RWPE1 (cell line): ENCODE data around the gene PUS7L.
"Not testable (repeated sequence)": the region's sequence is repeated elsewhere in the genome, so short reads cannot be mapped to it uniquely, and the experiment has no call there.

Experiments
- CTCF ChIA-PET: fragments of 350-600 bp; sonication (Branson Sonifier 250); formaldehyde crosslinking; extraction: SDS; loops from one replicate; lab custom pipeline; 2021; lab: Yijun Ruan, JAX
- POLR2A ChIA-PET: fragments of 400-600 bp; formaldehyde crosslinking; extraction: SDS; loops from one replicate; lab custom pipeline; 2020; ENCODE audit warnings: antibody characterized with exemption; ENCODE audit not compliant: low non-redundant PET; lab: Yijun Ruan, JAX
- DNase-seq: peaks from one replicate; pipeline ENCODE4 v3.0.0; 2012; ENCODE audit warnings: low spot score
- H3K27ac ChIP-seq: fragments of 450-650 bp; 2 replicates; pipeline ENCODE4 v1.5.1; 2017
- CTCF ChIP-seq: fragments of 450-650 bp; conservative IDR thresholded peaks from 2 replicates; pipeline ENCODE4 v1.5.1; 2017; ENCODE audit warnings: low read depth, mild to moderate bottlenecking

The PUS7L gene

GRCh38 chr12:43754015-43754414, 4.6 kb downstream of the PUS7L start:
- ChIA-PET POLR2A (no interaction called here), CTCF (no interaction called here)
- no peak overlapping the region for H3K27ac ChIP-seq
- no peak for TF ChIP-seq CTCF
- DNase-seq, result no peak

- DNase-seq, H3K27ac ChIP-seq, CTCF ChIA-PET, POLR2A ChIA-PET: not testable (repeated sequence)
Observed at GRCh38 chr12:43751360-43751759, 7.2 kb downstream of the PUS7L start.

- POLR2A ChIA-PET, result no interaction called here
- TF ChIP-seq CTCF, result no peak
- H3K27ac ChIP-seq, result no peak overlapping the region
- CTCF ChIA-PET, result no interaction called here
- DNase-seq, result no peak
Observed at GRCh38 chr12:43750814-43751213, 7.8 kb downstream of the PUS7L start.

GRCh38 chr12:43749016-43749415, 9.6 kb downstream of the PUS7L start:
- no peak for TF ChIP-seq CTCF
- no peak for DNase-seq
- ChIA-PET CTCF (no interaction called here), POLR2A (no interaction called here)
- no peak overlapping the region for H3K27ac ChIP-seq

- H3K27ac ChIP-seq, result no peak overlapping the region
- no peak for TF ChIP-seq CTCF
- no peak for DNase-seq
- CTCF ChIA-PET, result no interaction called here
- POLR2A ChIA-PET, result no interaction called here
Observed at GRCh38 chr12:43744826-43745225, 13.8 kb downstream of the PUS7L start.

- ChIA-PET CTCF (interaction anchor here (0.6 kb wide), 1 partner anchor 111 kb away, joined by 3 read pairs; no protein-coding TSS in a partner anchor), POLR2A (no interaction called here)
- no peak for DNase-seq
- no peak for TF ChIP-seq CTCF
- H3K27ac ChIP-seq, result no peak overlapping the region
Observed at GRCh38 chr12:43742106-43742505, 16.5 kb downstream of the PUS7L start.

- CTCF ChIA-PET, result no interaction called here
- no peak for TF ChIP-seq CTCF
- no peak for DNase-seq
- POLR2A ChIA-PET, result no interaction called here
- no peak overlapping the region for H3K27ac ChIP-seq
Observed at GRCh38 chr12:43740511-43741100, 18.0 kb downstream of the PUS7L start.
